HG03139 (cell line): ENCODE data around the gene PEX11A.
"Not testable (repeated sequence)": the region's sequence is repeated elsewhere in the genome, so short reads cannot be mapped to it uniquely, and the experiment has no call there.

Experiments
- ATAC-seq: cut with Tn5 transposase; IDR thresholded peaks from one replicate; pipeline ENCODE4 v1.9.1; 2021; ENCODE audit not compliant: unreplicated experiment

Gene PEX11A, protein sequence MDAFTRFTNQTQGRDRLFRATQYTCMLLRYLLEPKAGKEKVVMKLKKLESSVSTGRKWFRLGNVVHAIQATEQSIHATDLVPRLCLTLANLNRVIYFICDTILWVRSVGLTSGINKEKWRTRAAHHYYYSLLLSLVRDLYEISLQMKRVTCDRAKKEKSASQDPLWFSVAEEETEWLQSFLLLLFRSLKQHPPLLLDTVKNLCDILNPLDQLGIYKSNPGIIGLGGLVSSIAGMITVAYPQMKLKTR

DNA sequence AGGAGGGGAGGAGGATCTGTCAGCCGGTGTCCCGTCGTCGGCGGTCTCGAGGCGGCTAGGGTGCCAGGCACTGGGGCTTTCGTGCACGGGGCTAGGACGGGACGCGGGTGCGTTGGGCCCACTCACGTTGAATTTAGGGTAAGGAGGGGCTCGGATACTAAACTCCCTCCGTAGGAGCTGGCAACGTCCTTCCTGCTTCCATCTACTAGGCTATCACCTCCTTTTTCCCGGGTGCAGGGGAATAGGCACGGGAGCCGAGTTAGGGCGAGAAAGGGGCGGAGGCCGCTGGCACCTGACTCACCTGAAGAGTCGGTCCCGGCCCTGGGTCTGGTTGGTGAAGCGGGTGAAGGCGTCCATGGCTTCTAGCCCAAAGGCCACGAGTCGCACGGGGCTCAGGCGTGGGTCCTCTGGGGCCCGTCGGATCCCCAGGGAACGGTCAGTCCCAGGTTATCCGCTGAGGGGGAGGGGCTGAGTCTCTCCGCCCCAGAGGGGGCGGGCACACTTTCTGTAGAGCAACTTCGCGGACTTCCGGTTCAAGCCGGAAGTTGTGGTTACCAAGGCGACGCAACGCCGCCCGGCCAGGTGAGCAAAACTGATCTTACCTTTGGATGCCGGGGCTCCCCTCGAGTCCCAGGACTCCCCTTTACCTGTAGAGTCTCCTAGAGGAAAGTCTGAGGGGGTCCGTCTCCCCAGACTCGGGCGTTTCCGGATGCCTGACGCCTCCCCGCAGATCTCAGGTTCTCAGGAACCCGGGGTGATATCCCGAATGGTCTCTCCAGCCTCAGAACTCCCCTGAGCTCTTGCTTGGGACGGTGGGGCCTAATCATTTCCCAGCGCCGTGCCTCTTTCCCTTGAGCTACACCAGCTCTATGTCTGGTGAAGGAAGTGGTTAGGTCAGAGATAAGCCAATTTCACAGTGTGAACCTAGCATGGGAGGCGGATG lies at the start of gene PEX11A, which contains the start of gene WDR93:
TSS of gene PEX11A (minus strand) at position 479 of the 943 bp plus-strand sequence. CDS start at position 357, 122 bp downstream.
TSS of gene WDR93 (plus strand) at position 536 of the 943 bp plus-strand sequence. CDS start 10,936 bp downstream, outside the sequence.
- ATAC-seq, result peak; percentile 80

DNA sequence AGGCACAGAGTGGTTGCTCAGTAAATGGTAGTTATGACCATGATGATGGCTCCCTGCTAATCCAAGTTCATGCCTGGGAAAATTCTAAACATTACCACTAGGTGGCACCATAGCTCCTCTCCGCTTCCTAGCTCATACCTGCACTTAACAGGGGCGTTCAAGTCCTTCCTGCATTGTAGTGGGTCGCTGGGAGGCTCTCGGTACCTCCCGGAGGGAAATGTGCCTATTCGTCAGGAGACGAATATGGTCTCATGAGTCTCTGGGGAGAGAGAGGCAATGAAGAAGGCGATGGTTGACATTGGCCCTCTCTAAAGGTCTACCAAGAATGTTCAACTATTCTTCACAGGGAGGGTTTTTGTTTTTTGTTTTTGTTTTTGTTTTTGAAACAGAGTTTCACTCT lies 49.6 kb upstream of the PEX11A start:
- ATAC-seq, result no peak

DNA sequence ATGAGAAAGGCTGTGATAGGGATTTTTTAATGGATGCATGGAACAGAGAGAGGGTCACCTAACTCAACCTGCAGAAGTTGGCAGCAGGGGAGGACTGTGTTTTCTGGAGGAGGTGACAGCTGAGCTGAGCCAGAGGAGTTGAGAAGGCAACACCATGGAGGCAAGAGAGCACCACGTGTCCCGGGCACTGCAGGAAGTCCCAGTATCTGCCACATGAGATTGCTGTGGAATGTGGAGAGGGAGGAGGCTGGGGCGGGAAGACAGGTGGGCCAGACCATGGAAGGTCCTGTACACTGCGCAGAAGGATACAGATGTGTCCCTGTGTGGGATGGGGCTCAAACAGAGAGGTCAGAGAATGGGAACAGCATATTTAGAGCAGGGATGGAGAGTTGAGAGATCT lies 45.2 kb upstream of the PEX11A start:
- ATAC-seq, result no peak

DNA sequence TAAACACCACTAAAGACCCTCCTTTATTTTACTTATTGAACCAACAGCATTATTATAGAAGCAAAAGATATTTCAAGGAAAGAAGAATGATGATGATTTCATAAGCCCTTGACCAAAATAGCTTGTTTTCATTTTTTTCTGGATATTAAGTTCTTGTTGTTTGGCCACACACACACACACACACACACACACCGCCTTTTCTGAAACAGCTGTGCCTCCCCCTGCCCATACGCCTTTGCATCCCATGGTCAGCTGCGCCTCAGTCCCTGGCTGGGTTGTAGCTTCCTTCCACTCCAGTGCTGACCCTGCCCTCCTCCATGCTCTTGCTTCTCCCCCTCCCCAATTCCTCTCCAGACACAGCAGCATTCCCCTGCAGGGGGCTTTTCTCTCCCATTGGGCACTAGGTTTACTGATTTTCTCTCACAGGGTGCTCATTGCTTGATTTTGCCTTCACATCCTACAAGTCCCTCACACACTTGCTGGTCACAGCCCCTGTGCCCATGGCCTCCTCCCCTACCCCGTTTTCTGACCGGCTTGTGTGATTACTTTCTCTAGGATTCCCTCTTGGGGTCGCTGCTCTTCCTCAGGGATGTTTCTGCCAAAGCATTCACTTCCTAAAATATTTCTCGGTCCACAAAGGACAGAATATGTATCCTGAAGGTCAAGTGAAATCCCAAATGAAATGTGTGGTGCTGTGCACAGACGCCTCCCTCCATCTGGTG lies 42.1 kb upstream of the PEX11A start:
- no peak for ATAC-seq

DNA sequence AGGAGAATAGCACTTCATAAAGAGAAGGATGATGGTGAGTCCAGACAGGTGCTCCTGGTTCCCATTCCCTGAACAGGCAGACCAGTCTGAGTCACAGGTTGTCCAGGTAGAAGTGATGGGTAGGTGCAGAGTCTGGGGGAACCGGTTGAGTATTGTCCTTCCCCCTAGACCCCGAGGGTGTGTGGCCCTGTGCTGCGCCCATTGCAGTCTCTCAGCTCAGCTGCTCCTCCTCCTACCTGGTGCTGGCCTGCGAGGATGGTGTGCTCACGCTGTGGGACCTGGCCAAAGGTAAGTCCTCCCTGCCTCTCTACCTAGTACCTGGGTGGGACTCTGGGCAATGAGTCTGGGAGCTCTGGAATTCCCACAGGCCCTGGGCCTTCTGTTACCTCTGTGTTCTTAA lies 40.7 kb upstream of the PEX11A start:
- ATAC-seq, result no peak

DNA sequence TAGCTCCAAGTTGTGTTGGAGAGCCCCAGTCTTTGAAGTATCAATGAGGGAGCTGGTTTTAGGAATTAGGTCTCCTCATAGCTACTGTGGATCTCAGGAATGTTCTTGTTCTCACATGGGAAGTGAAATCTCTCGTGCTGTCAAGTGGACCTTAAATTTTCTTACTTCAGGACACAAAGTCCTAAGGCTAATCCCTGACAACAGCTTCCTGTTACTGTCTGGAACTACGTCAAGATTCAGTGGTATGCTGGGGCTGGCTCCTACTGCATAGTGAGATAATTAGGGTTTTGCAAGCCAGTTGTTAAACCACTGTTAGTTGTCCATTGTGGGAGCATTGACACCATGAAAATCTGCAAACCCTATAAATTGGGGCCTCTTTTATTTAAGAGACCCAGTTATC lies 37.7 kb upstream of the PEX11A start:
- no peak for ATAC-seq

DNA sequence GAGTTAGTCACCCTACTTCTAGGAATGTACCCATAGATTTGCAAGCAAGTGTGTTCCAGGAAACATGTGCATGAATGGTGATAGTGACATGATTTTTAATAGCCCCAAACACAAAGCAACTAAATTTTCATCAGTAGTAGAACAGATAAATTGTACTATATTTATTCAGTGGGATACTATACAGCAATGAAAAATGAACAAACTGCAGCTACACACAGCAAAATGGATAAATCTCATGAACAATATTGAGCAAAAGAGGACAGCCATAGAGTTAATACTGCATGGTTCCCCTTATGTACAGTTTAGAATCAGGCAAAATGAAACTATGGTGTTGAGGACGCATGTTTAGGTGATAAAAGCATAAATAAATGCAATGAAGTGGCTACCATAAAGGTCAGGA lies 34.5 kb upstream of the PEX11A start:
- ATAC-seq, result no peak

DNA sequence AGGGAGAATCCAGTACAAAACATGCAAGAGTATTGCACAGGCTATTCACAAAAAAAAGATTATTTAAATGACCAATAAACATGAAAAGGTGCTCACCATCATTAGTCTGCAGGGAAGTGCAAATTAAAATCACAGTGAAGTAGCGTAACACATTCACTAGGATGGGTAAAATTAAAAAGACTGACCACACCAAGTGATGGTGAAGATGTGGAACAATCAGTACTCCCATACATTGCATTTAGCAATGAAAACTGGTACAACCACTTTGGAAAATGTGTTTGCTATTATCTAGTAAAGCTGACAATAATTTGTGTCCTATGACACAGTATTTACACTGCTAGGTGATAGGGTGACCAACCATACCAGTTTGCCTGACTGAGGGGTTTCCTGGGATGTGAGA lies 34.1 kb upstream of the PEX11A start:
- no peak for ATAC-seq

DNA sequence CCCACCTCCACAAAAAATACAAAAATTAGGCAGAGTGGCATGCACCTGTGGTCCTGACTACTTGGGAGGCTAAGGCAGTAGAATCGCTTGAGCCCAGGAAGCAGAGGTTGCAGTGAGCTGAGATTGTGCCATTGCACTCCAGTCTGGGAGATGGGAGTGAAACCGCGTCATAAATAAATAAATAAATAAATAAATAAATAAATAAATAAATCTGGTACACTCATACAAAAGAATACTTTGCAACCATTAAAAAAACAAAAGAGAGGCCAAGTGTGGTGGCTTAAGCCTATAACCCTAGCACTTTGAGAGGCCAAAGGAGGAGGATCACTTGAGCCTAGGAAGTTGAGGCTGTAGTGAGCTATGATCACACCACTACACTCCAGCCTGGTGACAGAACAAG lies 32.5 kb upstream of the PEX11A start:
- ATAC-seq, result no peak

DNA sequence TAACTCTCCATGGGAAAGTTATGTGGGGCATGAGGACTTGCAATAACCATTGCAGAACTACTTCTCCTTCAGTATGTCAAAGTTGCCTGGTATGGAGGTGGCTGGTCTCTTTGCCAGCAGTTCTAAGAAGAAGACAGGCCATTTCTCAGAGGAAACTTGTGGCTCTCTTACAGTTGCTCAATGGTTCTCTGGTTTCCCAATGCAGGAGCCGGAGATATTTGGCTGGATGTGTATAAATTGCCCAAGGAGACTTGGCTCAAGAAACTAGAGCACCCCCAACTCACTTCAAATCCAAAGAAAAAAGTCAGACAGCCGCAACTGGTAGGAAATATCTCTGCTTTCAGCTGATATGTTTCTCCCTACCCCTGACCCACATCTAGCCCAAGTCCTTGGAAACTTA lies 24.2 kb upstream of the PEX11A start:
- ATAC-seq, result no peak

DNA sequence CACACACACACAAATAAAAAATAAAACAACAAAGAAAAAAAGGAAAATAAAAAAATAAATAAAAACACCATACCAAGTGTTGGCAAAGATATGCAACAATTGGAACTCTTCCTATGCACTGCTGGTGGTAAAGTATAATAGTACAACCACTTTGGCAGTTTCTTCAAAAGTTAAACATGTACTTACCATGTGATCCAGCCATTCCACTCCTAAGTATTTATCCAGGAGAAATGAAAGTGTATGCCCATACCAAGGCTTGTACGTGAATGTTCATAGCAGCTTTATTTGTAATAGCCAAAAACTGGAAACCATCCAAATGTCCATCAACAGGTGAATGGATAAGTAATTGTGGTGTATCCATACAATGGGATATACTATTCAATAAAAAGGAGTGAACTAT lies 17.0 kb upstream of the PEX11A start:
- ATAC-seq, result no peak

DNA sequence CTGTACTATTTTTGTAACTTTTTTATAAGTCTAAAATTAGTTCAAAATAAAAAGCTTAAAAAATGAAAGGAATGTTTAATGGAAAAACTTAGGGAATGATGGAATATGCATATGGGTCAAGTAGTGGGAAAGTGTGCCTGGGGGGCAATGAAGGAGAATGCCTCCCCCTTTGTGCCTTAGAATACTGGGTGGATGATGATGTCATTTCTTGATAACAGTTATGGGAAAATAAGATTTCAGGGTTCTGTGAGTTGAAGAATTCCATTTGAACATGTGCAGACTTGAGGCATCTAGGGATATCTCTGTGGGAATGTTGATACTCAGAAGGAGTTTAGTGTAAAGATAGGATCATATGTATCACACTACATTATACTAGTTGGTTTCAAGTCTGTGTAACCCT lies 13.9 kb upstream of the PEX11A start:
- ATAC-seq, result no peak

DNA sequence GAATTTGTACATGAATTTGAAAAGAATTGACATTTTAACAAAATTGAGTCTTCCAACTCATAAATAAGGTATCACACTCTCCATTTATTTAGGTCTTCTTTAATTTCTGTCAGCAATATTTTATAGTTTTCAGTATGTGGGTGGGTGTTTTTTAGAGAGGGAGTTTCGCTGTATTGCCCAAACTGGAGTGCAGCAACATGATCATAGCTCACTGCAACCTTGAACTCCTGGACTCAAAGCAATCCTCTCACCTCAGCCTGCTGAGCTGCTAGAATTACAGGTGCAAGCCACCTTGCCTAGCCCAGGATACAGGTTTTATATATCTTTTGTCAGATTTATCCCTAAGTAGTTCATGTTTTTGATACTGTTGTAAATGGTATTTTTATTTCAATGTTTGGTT lies 4.6 kb upstream of the PEX11A start:
- no peak for ATAC-seq

DNA sequence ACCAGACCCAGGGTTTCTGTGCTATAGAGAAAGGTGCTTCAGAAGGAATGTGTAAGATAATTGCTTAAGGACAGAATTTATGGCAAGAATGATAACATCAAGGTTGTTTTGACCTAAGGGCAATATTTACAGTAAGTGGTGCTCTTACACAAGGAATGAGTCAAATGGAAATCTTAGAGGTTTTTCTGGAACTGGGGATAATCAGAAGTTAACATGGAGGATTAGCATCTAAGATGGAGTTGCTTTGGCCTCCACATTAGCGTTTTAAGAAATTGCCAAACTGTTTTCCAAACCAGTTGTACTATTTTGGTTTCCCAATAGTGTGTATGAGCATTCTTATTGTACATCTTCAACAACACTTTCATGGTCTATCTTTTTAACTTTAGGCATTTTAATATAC lies 3.1 kb upstream of the PEX11A start:
- ATAC-seq, result no peak

DNA sequence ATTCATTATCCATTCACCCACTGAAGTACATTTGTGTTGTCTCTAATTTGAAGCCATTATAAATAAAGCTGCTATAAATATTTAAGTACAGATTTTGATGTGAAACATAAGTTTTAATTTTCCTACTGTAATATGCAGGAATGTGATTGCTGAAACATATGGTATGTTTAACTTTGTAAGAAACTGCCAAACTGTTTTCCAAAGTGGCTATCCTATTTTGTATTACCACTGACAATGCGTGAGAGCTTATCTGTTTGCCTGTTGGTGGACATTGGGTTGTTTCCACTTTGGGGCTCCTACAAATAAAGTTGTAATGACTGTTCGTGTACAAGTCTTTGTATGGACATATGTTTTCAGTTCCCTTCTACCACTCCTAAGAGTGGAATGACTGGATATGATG lies 2.5 kb upstream of the PEX11A start:
- ATAC-seq, result no peak

DNA sequence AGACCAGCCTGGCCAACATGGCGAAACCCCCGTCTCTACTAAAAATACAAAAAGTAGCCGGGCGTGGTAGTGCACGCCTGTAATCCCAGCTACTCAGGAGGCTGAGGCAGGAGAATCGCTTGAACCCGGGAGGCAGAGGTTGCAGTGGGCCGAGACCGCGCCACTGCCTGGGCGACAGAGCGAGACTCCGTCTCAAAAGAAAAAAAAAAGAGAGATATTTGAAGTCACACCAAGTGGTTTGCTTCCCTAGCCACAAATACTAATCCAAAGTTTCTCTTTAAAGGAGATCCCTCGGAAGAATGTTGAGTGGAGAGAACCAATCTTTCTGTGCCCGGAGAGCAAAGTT lies 651 bp downstream of the PEX11A start:
- not testable (repeated sequence) for ATAC-seq

DNA sequence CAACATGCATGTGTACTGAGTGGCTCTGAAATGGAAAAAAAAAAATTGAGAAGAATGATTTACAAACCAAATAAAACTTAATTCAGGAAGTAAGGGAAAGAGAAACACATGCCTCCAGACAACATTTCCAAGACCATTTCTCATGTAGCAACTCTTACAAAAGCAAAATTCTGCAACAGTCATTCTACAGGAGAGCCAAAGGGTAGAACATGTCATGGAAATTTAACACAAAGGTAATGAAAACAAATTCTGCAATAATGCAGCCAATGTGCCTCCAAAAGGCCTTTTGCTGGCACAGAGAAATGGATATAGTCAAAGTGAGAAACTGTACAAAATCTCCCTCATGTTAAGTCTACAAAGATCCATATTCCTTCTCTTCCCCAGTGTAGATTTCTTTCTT lies 4.0 kb downstream of the PEX11A start:
- ATAC-seq, result no peak

DNA sequence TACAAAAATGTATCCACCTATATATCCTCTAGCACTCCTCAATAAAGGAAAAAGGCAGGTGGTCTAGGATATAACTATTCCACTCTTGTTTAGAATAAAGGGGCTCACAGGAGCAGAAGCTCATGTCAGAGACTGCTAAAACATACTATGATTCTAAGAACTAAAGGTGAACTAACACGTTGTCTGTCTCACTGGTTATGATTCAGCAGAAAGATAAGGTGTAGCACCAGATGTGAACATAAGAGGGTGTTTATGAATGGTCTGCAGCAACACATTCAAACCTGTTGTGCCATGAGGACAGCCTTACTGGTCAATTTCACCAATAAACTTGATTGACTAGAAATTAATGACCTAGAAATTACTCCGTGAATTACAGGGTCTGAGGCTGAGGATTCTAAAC lies 4.6 kb downstream of the PEX11A start:
- no peak for ATAC-seq

DNA sequence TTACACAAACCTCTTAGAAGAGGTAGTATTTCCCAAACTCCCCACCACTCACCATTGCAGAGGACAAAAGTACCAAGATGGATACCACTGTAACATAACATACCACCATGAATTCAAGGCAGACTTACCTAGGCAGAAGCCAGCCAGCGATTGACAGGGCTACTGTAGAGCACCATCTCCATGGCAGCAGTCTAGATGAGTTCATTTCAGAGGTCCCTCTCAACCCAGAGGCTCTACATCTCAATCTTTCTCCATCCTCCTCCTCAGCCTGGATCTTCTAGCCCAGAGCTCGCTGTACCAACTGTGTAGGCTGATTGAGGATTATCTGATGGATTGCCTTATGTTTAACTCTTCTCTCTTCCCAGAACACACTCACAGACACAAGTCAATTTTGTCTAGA lies 9.4 kb downstream of the PEX11A start:
- ATAC-seq, result no peak

DNA sequence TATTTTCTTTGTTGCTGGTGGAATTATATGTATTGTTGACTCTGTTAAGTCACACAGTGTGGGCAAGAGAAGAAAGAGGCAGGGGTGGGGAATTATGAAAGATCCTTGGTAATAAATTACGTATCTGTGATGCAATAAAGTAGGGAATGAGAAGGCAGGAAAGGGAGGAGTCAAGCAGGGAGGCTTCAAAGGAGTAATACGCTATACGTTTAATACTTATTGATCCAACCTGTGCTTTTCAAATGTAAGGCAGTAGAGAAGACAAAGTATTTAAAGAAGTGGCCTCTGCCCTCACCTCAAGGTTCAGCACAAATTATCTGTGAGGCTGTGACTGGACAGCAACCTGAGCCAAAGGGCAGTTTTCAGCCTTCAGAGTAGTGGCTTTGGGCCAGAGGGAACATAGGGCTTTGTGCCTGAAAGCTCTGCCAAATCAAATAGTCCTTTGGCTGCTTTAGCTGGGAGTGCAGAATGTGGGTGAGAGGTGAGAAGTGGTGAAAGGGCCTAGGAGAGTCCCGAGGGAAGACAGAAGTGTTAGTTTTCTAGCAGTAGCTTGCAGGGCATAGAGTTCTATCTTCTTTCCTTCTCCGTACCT lies 10.2 kb downstream of the PEX11A start:
- no peak for ATAC-seq

DNA sequence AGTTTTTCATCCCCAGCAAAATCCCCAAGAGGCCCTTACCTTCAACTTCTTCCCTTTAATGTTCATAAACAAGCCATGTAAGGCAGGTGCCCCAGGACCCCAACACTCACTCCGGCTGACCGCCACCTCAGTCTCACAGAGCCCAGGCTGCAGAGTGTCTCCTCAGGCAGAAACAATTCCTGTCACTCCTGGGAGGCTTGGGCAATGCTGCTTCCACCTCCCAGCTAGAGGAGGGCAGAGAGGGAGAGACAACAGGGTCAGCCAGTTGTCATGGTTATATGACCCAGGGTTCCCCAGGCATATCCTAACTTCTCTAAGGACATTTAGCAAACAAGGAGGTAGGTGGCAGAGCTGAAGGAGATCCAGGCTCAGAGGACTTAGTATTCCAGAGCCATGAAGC lies 11.3 kb downstream of the PEX11A start, which contains the start of gene PLIN1:
TSS of gene PLIN1 (minus strand) at position 156 of the 400 bp plus-strand sequence. CDS start 1,878 bp downstream, outside the sequence.
- no peak for ATAC-seq
